ENCODE results near the gene CLGN.

CLGN gene

GRCh38 chr4:140382732-140383131, 44.7 kb downstream of the CLGN start:
- no peaks in the 10 kb centered on the region for H3K27me3 ChIP-seq (ENCODE audit: insufficient read depth, low read length, poor library complexity, severe bottlenecking)
- no peaks in the 10 kb centered on the region for H3K9me2 ChIP-seq (replicated peaks; ENCODE audit: low read depth, low read length)
- H4K20me1 ChIP-seq (ENCODE audit: insufficient read depth, low read length, poor library complexity, severe bottlenecking): peaks cover 15% of the 10 kb centered on the region
- peaks cover 17% of the 10 kb centered on the region for H3K79me2 ChIP-seq (ENCODE audit: insufficient read depth, low read length)
- H3K4me1 ChIP-seq (ENCODE audit: insufficient read depth, low read length, poor library complexity, severe bottlenecking): peaks cover 12% of the 10 kb centered on the region
- no peak overlapping the region for H3K4me2 ChIP-seq (ENCODE audit: low read depth, low read length, poor library complexity, severe bottlenecking)
- H3K9ac ChIP-seq (ENCODE audit: low read depth, low read length, poor library complexity, severe bottlenecking): no peak overlapping the region
- H2AFZ ChIP-seq (ENCODE audit: low read length): no peak overlapping the region
- TF ChIP-seq EZH2phosphoT487 (IDR thresholded peaks at IDR 0.05; ENCODE audit: borderline replicate concordance) (no peak), CTCF (conservative IDR thresholded peaks at IDR 0.05; ENCODE audit: low read length) (no peak)
- no peaks in the 10 kb centered on the region for H3F3A ChIP-seq (ENCODE audit: low read depth)
- no peak overlapping the region for H3K4me3 ChIP-seq (ENCODE audit: low read length, poor library complexity, severe bottlenecking)
- no peaks in the 10 kb centered on the region for H3K9me3 ChIP-seq (ENCODE audit: insufficient read depth, low read depth, low read length)
- peaks cover 21% of the 10 kb centered on the region for H3K36me3 ChIP-seq (ENCODE audit: insufficient read depth, low read length)

GRCh38 chr4:140374130-140374477, 53.3 kb downstream of the CLGN start:
- no peaks in the 10 kb centered on the region for H3F3A ChIP-seq (ENCODE audit: low read depth)
- H3K4me2 ChIP-seq (ENCODE audit: low read depth, low read length, poor library complexity, severe bottlenecking): peak overlapping the region; percentile 84
- H3K79me2 ChIP-seq (ENCODE audit: insufficient read depth, low read length): peaks cover 55% of the 10 kb centered on the region
- no peaks in the 10 kb centered on the region for H3K27me3 ChIP-seq (ENCODE audit: insufficient read depth, low read length, poor library complexity, severe bottlenecking)
- peak overlapping the region; percentile 95 for H3K9ac ChIP-seq (ENCODE audit: low read depth, low read length, poor library complexity, severe bottlenecking)
- peak overlapping the region; percentile 89 for H3K4me3 ChIP-seq (ENCODE audit: low read length, poor library complexity, severe bottlenecking)
- TF ChIP-seq EZH2phosphoT487 (IDR thresholded peaks at IDR 0.05; ENCODE audit: borderline replicate concordance) (no peak), CTCF (conservative IDR thresholded peaks at IDR 0.05; ENCODE audit: low read length) (no peak)
- no peaks in the 10 kb centered on the region for H3K9me3 ChIP-seq (ENCODE audit: insufficient read depth, low read depth, low read length)
- peak overlapping the region; percentile 82 for H2AFZ ChIP-seq (ENCODE audit: low read length)
- peaks cover 41% of the 10 kb centered on the region for H3K4me1 ChIP-seq (ENCODE audit: insufficient read depth, low read length, poor library complexity, severe bottlenecking)
- no peaks in the 10 kb centered on the region for H3K36me3 ChIP-seq (ENCODE audit: insufficient read depth, low read length)
- no peaks in the 10 kb centered on the region for H3K9me2 ChIP-seq (replicated peaks; ENCODE audit: low read depth, low read length)
- H4K20me1 ChIP-seq (ENCODE audit: insufficient read depth, low read length, poor library complexity, severe bottlenecking): peaks cover 54% of the 10 kb centered on the region

GRCh38 chr4:140373328-140374129, 53.9 kb downstream of the CLGN start, which contains the start of gene SCOC:
TSS of gene SCOC (plus strand) at chr4:140373646. CDS start at chr4:140379171, 5,525 bp downstream.
- Histone ChIP-seq H3K9ac (ENCODE audit: low read depth, low read length, poor library complexity, severe bottlenecking) (peak within 1 kb of the TSS; percentile 95), H3K4me3 (ENCODE audit: low read length, poor library complexity, severe bottlenecking) (peak within 1 kb of the TSS; percentile 89), H3K36me3 (ENCODE audit: insufficient read depth, low read length) (no peaks in the 10 kb centered on the region), H3K4me2 (ENCODE audit: low read depth, low read length, poor library complexity, severe bottlenecking) (peak within 1 kb of the TSS; percentile 84), H3F3A (ENCODE audit: low read depth) (no peaks in the 10 kb centered on the region), H4K20me1 (ENCODE audit: insufficient read depth, low read length, poor library complexity, severe bottlenecking) (peaks cover 49% of the 10 kb centered on the region), H3K4me1 (ENCODE audit: insufficient read depth, low read length, poor library complexity, severe bottlenecking) (peaks cover 36% of the 10 kb centered on the region), H3K79me2 (ENCODE audit: insufficient read depth, low read length) (peaks cover 50% of the 10 kb centered on the region), H3K9me2 (replicated peaks; ENCODE audit: low read depth, low read length) (no peaks in the 10 kb centered on the region), H2AFZ (ENCODE audit: low read length) (peak within 1 kb of the TSS; percentile 99), H3K27me3 (ENCODE audit: insufficient read depth, low read length, poor library complexity, severe bottlenecking) (no peaks in the 10 kb centered on the region), H3K9me3 (ENCODE audit: insufficient read depth, low read depth, low read length) (no peaks in the 10 kb centered on the region)
- TF ChIP-seq EZH2phosphoT487 (IDR thresholded peaks at IDR 0.05; ENCODE audit: borderline replicate concordance) (no peak), CTCF (conservative IDR thresholded peaks at IDR 0.05; ENCODE audit: low read length) (no peak)
